NCI-H69 (cell line): Measurements from ENCODE around the gene PFKFB4.
A peak's percentile ranks its signal among the peaks of the same experiment; 100 is the strongest.

Experiments
- DNase-seq: peaks from one replicate; lab custom pipeline; 2025; lab: John Stamatoyannopoulos, UW

Gene PFKFB4

DNA sequence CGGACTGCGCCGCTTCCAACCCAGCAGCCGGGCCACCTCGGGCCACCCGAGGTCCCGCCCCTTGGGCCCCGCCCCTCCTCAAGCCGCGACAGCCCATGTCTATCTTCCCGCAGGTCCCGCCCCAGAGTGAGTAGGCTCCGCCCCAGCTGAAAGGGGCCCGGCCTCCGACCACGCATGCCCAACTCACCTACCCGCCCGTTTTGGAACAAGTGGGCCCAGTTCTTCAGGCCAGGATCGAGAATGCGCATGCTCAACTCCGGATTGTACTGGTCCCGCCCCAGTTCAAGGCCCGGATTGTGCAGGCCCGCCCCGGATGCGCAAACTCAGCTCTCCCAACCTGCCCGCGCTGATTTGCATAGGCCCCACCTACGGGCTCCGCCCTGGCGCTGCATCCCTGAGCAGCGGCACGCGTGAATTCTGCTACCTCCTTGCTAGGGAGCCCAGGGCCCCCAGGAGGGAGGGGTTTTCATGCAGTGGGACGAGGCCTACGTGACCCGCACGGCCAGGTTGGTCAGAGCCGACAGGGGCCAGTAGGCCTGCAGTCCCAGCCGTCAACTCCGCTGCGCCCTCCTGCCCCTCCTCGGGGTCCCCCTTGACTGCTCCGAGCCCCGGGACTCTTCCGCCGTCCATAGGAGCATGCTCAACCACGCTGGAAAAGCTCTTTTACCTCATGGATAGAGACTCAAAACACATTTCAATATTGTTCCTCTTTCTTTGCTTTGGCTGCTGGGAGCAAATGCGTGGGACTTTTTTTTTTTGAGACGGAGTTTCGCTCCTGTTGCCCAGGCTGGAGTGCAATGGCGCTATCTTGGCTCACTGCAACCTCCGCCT lies at the start of gene PFKFB4:
PFKFB4 (minus strand) TSS at position 8 of the 831 bp plus-strand sequence. CDS start 26 bp downstream, outside the sequence.
- peak; percentile 97 for DNase-seq

DNA sequence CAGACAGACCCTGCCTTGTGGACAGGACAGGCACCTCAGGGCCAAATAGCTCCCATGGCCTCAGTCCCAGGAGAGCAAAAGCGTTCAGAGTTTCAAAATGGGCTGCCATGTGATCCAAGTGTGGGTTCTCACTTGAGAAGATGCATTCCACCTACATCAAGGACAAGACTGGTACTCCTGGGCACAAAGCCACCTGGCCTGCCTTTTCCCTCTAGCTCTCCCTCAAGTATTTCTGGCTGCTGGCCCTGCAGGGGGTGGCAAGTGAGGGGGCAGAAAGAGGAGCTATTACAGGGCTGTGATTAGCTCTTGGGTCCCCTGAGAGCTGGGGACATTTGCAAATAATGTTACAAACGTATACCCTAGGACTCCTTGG lies 45.0 kb upstream of the PFKFB4 start:
- no peak for DNase-seq

DNA sequence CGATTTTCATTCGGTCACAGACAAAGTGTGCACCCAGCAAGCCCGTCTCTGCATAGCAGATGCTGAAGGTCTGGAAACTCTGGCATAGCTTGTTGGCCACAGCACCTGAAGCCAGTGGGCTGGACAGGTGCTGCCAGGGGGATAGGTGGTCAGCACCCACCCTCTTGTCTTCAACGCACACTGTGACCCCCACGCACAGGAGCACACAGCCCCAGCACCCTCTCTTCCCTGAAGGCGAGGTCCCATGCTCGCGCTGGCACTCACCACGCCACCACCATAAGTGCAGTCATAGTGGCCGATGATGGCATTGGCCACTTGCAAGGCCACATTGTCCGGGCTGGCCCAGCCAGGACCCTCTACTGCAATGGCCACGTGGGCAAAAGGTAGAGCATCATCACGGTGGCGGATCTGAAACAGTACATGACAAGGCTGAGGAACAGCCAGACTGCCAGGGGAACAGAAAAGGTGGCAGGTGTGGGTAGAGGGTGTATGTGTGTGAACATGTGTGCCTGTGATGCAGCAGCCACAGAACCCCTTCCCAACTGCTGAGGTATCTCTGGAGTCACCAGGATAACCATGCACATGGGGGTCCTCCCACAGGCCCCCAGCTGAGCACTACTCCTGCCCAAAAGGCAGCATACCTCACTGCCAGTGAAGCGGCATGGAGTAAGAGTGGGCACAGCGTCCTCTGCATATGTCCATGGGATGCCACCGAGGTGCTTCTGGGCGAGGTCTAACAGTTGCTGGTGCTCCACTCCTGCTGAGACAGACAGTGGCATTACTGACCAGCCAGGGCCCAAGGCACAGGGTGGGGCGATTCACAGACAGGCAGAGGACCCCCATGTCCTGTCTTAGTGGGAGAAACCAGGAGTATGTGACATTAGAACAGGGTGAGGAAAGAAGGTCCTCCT lies 44.4 kb upstream of the PFKFB4 start:
- DNase-seq, result no peak

DNA sequence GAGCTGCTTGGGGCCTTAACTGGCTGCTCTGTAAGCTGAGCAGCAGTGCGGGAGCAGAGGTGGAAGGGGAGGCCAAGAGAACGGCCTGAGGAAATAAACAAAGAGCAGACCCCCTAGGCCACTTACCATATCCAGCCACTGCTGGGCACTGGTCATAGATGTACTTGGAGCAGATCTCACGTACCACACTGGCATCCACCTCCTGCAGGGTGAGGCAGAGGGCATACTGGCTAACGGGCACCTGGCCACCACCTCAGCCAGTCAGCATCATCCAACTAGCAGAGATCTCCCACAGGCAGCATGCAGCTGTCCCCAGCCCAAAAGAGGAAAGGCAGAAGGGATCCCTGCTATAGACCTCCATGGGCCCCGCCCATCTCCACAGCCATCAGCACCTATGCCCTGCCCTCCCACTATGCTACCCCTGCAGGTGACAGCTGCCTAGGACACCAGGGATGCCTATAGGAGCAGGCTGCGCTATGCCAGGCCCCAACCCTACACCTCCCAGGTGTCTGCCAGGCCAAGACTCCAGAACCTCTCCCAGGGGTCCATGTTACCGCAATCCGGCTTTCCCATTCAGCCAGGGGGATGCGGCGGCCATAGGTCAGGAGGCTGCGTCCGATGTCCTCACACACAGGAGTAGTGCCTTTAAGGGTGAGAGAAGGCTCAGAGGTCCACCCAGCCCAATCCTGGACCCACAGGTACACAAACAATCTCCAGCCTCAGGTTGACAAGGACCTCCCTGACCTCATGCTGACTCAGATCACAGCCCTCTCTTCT lies 43.1 kb upstream of the PFKFB4 start:
- DNase-seq, result no peak

DNA sequence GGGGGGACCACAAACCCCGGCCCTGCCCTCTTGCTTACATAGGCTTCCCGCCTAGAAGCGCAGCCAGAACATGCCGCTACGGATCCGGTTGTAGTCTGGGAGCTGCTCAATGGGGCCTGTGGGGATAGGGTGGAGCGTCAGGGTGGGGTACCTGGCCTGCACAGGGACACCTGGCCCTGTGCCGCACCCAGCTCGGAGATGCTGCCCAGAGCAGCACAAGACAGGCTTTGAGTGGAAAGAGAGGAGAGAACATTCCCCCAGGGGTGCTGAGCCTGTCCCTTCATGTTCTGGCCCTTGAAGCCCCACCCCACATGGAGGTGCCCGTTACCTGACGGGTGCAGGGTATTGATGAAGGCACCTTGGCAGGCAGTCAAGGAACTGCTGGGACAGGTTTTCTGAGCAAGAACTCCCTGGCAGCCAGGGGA lies 42.5 kb upstream of the PFKFB4 start:
- peak; percentile 70 for DNase-seq

DNA sequence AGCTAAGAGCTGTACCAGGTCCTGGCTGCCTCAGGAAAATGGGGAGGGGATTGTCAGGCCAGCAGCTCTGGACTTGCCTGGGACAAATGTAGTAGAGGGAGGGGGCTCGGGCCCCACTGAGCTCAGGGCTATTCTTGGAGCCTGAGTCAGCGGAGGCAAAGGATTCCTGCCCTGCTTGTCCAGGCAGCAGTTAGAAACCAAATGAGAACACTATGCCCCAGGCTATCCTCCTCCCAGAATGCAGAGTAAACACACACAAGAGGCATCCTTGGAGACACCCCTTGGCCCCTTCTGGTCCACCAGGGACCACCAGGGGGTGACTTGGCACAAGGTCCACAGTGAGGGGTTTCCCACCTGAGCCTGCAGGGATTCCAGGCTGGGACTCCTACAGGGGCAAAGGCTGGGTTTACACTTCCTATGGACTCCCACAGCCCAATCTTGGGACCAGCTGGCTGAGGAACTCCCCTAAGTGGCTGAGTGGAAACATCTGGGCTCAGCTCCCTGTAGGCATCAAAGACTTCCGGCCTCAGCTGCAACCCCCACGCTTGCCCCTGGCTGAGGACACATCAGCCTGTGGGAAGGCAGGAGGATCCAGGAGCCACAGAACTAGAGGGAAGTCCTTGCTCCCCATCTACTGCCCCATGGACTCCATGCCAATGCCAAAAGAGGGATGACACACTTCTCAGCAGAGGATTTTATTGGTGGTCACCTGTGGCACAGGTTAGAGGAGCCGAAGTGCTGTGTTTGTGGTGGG lies 41.9 kb upstream of the PFKFB4 start:
- peak; percentile 95 for DNase-seq

DNA sequence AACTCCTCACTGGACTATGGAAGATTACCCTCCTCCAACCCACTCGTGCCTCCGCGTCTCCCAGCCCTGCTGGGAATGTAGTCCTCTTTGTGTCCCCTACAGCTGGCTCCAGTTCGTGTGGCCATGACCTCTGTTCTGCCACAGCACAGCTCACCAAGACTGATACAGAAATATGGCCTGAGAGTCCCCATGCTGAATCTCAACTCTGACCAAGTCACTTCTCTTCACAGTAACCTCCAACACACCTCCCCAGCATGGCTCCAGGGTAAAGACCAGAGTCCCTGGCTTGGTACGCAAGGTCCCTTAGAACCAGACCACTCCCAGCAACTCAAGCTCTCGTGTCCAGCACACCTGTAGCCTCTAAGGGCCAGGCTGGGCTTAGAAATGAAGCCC lies 40.8 kb upstream of the PFKFB4 start:
- DNase-seq, result no peak

DNA sequence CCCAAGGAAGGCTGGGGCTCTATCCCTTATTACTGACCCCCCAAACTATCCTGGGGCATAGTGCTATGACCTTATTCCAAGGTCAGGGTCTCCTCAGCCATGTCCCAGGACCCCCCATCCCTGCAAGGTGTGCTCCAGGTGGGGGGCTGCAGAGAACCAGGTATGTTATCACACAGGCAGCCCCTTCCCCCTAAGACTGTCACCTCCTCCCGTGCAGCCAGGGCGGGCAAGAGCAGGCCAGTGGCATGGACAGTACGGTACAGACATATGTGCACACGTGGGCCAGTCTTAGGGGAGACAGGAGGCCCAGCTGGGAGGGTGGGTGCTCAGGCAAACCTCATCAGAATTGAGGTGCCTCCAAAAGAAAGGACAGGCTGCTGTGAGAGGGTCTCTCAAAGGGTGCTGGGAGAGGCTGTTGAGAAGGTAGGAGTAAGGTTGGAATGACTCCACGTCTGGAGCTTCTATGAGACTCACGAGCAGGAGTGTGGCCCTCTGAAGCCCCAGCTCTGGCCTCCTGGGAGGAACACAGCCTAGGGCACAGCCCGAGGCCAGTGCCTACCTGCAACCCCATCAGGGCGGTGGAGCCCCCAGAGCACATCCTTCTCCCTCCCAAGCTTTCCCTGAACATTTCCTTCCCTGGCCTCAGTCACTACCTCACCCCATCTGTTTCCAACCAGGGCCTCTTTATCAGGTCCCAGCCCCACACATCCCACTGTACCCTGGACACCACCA lies 40.2 kb upstream of the PFKFB4 start:
- no peak for DNase-seq

DNA sequence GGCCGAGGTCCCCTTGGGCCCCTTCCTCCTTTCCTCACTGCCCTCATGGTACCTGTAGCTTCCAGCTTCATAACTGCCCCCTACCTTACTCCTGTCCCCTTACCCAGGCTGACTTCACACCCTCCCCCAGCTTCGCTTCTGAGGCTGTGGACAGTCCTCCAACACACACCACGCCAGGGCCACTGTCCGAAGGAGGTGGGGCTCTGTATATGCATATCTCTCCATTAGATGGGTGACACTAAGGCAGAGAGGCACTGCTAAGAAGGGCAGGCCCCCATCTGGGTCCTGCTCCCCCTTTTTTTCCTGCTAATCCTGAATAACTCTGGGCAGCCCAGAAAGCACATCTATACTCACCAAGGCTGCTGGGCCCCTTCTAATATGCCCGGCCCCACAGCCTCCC lies 39.6 kb upstream of the PFKFB4 start:
- DNase-seq, result no peak

DNA sequence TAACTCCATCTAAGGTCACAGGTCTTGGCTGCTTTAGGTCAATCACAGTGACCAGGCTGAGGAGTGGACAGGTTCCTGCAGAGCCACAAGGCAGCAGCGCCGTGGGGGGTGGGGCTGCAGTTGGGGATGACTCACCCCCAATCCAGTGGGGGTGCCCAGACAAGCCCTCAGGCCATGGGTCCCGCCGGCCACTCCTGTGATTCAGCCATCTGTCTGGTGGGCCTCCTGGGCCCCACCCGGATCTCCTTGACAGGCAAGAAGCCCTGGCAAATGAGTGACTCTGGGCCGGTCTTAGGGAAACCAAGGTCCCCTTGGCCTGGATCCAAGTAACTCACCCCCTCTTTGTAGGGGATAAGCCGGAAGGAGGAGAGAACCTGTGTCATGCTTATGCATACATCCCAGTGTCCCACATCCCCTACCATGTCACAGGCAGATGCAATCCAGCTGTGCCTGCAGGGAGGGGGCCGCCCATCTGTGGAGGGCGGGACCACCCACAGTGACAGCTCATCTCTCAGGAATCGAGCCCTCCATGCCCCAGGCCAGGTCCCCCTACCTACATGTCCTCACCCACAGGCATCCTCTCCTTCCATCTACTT lies 39.0 kb upstream of the PFKFB4 start:
- peak; percentile 73 for DNase-seq

DNA sequence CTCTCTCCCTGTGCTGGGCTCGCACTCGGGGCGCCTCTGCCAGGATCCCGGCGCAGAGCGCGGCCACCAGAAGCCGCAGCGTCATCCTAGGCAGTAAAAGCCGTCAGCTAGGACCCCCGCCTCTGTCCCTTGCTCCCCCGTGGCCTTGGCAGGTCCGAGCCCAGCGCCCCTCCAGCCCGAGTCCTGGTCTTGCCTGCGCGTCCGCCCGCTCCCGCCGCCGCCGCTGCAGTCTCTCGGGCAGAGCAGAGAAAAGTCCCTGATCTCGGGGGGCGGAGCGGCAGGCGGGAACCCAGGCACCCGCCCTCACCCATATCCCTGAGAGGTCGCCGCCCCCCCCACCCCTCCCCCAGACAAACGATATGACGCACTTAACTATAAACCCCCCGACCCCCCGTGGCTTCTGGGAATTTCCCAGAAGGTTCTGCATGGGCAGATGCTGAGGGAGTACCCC lies 38.5 kb upstream of the PFKFB4 start, which contains the start of gene COL7A1:
COL7A1 (minus strand) TSS at position 255 of the 451 bp plus-strand sequence; CDS start at position 85, 170 bp downstream.
- DNase-seq, result no peak

DNA sequence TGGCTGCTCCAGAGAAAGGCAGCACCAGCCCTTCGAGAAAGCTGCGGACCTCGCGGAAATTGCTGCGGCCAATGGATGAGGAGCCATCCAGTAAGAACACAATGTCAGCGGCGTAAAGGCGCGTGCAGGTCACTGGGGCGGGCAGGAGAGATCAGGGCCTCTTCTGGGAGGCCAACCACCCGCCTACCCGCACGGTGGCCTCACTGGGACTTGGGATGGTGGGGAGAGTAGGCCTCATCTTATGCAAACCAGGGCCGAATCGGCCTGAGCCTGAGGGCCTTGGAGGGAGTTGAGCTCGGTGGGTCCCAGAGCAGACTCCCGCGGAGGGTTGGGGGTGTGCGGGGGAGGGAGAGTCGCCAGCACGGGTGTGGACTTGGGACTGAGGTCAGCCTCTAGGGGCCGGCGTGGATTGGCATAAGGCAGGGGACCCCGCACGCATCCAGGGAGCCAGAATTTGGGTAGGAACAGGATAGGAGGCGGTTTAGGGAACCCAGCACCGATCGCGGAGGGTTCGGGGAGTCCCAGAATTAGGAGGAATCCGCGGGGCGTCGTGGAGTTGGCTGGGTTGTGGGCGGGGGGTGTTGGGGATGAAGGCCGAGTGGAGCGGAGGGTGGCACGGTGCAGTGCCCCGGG lies 37.9 kb upstream of the PFKFB4 start:
- no peak for DNase-seq

DNA sequence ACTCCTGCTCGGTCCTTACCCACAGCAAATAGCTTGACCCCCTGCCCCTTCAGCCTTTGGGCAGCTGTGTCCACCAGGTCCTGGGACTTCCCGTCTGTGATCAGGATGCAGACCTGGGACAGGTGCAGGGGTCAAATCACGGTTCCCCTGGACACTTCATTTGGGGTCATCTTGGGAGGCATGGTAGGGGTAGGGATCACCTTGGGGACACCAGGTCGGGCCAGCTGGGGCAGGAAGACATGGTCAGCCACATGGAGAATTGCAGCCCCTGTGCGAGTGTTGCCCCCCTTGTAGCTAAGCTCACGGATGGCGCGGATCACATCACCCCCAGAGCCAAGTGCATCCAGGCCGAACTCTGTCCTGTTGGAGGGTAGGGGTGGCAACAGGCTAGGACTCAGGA lies 36.7 kb upstream of the PFKFB4 start:
- DNase-seq, result no peak

DNA sequence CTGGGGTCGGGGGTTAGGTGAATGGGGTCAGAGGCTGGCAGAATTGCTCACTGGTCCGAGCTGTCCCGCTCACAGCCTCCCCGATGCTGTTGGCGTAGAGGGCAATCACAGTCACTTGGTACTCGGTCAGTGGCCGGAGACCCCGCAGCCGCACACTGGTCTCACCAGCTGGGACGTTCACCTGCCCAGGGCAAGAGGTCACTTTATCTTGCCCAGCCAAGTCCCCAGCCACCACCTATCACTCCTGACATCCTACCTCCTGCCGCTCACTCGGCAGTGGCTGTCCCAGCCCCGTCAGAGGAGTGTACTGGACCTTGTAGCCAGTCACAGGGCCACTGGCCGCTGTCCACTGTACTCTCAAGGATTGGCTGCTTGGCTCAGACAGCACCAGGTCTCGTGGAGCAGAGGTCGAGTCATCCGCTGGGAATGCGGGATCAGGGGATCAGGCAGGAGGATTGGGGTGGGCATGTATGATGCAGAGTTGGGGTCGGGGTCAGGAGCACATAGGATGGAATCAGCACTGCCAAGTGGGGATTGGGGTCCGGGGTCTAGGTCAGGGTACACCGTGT lies 36.0 kb upstream of the PFKFB4 start:
- no peak for DNase-seq

DNA sequence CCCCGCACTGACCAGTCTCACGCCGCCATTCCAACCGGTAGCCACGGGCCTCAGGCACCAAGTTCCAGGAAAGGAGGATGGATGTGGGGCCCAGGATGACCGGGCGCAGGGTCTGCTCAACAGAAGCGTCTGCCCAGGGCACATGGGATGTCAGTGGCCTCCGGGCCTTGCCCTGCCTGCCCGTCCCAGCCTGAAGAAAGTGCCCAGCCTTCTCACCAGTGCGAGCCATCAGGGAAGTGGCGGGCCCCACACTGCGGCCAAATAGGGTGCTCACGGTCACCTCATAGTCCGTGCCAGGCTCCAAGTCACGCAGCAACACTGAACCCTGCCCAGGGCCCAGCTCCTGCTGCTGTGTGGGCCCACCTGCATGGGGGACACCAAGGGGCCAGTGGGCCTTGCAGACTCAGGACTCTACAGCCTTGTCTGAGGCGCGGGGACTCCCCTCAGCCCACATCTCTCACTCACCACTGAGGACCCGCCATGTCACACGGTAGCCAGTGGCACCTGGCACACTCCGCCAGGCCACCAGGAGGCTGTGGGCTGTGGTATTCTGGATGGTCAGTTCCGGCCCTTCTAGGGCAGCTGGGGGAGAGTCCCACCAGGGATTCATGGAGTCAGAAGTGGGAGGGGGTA lies 35.4 kb upstream of the PFKFB4 start:
- DNase-seq, result no peak

DNA sequence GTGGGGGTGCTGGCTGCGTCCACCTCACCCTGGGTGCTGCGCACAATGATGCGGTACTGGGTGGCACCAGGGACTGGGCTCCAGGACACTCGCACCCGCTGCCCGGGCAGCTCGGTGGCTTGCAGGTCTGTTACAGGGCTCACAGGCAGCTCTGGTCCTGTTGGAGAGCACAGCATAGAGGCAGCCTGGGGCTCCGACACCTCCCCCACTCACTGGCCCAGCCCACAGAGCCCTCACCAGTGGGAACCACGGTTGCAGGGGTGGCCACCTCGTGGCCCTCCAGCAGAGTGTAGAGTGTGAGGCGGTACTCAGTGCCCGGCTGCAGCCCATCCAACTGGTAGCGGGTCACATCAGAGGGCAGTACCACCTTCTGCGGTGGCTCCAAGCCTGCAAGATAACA lies 34.8 kb upstream of the PFKFB4 start:
- no peak for DNase-seq

DNA sequence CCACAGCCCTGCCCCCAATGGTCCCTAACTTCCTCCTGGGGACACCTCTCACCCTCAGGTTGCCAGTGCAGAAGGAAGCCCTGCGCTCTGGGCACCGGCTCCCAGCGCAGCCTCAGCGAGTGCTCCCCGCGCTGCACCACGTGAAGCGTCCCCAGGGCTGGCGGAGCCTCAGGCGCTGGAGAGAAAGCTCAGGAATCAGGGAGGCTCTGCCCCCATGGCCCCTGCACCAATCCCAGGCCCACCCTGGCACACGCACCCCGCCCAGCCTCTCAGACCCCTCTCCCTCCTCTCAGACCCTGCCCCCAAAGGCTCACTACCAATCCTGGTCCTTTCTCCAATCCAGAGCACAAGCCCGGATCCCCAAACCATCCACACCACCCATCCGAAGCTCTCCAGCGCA lies 31.6 kb upstream of the PFKFB4 start:
- DNase-seq, result no peak

DNA sequence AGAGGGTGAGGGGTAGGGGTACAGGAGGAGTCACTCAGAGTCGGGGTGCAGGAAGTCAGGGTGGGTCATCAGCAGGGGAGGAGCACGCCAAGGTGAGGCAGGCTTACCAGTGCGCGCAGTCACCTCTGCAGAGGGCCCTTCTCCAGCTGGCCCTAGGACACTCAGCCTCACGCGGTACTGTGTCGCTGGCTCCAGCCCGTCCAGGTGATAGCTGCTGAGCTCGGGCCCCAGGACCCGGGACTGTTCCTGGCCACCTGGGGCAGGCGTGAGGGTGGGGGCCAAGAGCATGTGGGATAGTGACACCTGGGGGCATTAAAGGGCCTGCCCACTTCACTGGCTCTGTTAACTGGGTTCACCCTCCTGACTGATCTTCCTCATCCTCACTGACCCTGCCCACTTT lies 31.1 kb upstream of the PFKFB4 start:
- DNase-seq, result no peak

DNA sequence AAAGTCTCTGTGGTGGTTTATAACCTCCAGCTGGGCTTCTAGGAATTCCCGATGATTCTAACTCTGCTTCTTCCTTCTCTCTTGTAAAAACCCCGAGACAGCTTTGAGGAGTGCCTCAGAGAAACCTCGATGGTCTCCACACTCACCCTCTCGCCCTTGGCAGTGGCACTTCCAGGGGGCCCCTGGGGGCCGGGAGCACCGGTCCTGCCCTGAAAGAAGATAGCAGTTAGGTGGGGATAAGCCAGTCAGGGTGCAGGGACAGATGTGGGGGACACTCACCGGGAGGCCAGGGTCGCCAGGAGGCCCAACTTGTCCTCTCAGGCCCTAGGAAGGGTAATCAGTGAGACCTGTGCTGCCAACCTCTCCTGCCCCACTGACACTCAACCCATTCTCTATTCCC lies 28.8 kb upstream of the PFKFB4 start:
- no peak for DNase-seq
